NT2/D1 (cell line): ENCODE results near the gene STAM.

Source experiments
- DNase-seq: peaks from one replicate; pipeline ENCODE4 v3.0.0-alpha.2; 2011; ENCODE audit warnings: low read depth, low spot score
- H3K27me3 ChIP-seq: 2 replicates; pipeline ENCODE4 v1.6.0; 2011; ENCODE audit warnings: mild to moderate bottlenecking; ENCODE audit not compliant: insufficient read length, insufficient read depth
- H3K36me3 ChIP-seq: 2 replicates; pipeline ENCODE4 v1.6.1; 2011; ENCODE audit warnings: mild to moderate bottlenecking, low read length, mixed read lengths; ENCODE audit not compliant: insufficient read depth, insufficient read length
- H3K4me1 ChIP-seq: 2 replicates; pipeline ENCODE4 v1.5.1; 2011; ENCODE audit not compliant: insufficient read depth, insufficient read length
- H3K4me3 ChIP-seq: 2 replicates; pipeline ENCODE4 v1.5.1; 2011; ENCODE audit warnings: low read depth; ENCODE audit not compliant: insufficient read length
- H3K9ac ChIP-seq: 2 replicates; pipeline ENCODE4 v1.6.0; 2011; ENCODE audit warnings: low read depth; ENCODE audit not compliant: insufficient read length
- H3K9me3 ChIP-seq: 2 replicates; pipeline ENCODE4 v1.5.1; 2011; ENCODE audit warnings: mild to moderate bottlenecking, low read length; ENCODE audit not compliant: insufficient read depth
- SUZ12 ChIP-seq: IDR thresholded peaks from 2 replicates; pipeline ENCODE4 v1.6.1; 2011; ENCODE audit not compliant: insufficient read length, insufficient read depth; ENCODE audit errors: extremely low read depth
- YY1 ChIP-seq: IDR thresholded peaks from 2 replicates; pipeline ENCODE4 v1.6.1; 2011; ENCODE audit not compliant: insufficient read length, insufficient read depth
- ZNF274 ChIP-seq: IDR thresholded peaks from 2 replicates; pipeline ENCODE4 v1.6.1; 2011; ENCODE audit warnings: mild to moderate bottlenecking, low read depth, low read length

Gene STAM

GRCh38 chr10:17643755-17644484 lies at the start of gene STAM:
STAM (plus strand) TSS chr10:17644151; CDS start chr10:17644340, 189 bp downstream.
- Histone ChIP-seq H3K4me1 (no peaks in the 10 kb centered on the region), H3K9me3 (peaks cover 13% of the 10 kb centered on the region; the same call in 1 of the 2 replicates), H3K36me3 (peaks cover 20% of the 10 kb centered on the region), H3K9ac (peak within 1 kb of the TSS; percentile 89), H3K27me3 (no peaks in the 10 kb centered on the region), H3K4me3 (peak within 1 kb of the TSS; percentile 99)
- peak; percentile 64 for DNase-seq
- no peak for TF ChIP-seq ZNF274
- no peak for TF ChIP-seq SUZ12
- TF ChIP-seq YY1: no peak

- DNase-seq: no peak
- H3K36me3 ChIP-seq: peaks cover 37% of the 10 kb centered on the region
These were observed 46.6 kb upstream of the STAM start for GRCh38 chr10:17597386-17597785.

GRCh38 chr10:17599089-17599488 lies 44.9 kb upstream of the STAM start:
- Histone ChIP-seq H3K9ac (no peak overlapping the region), H3K4me1 (no peaks in the 10 kb centered on the region), H3K36me3 (peaks cover 36% of the 10 kb centered on the region), H3K4me3 (no peak overlapping the region), H3K27me3 (no peaks in the 10 kb centered on the region), H3K9me3 (no peaks in the 10 kb centered on the region)
- no peak for DNase-seq
- TF ChIP-seq YY1: no peak
- no peak for TF ChIP-seq SUZ12
- TF ChIP-seq ZNF274: no peak

More at GRCh38 chr10:17597386-17597785, 46.6 kb upstream of the STAM start:
- no peak for TF ChIP-seq ZNF274
- TF ChIP-seq SUZ12: no peak
- no peak for TF ChIP-seq YY1
- no peak overlapping the region for H3K4me3 ChIP-seq
- no peak overlapping the region for H3K9ac ChIP-seq
- H3K27me3 ChIP-seq: no peaks in the 10 kb centered on the region
- no peaks in the 10 kb centered on the region for H3K4me1 ChIP-seq
- H3K9me3 ChIP-seq: no peaks in the 10 kb centered on the region

GRCh38 chr10:17605936-17606335 lies 38.0 kb upstream of the STAM start:
- no peak for TF ChIP-seq ZNF274
- no peak for TF ChIP-seq SUZ12
- TF ChIP-seq YY1: no peak
- peaks cover 22% of the 10 kb centered on the region for H3K36me3 ChIP-seq
- no peak overlapping the region for H3K4me3 ChIP-seq
- H3K27me3 ChIP-seq: no peaks in the 10 kb centered on the region
- H3K4me1 ChIP-seq: no peaks in the 10 kb centered on the region
- H3K9ac ChIP-seq: no peak overlapping the region
- H3K9me3 ChIP-seq: no peaks in the 10 kb centered on the region
- no peak for DNase-seq

GRCh38 chr10:17606547-17607040 lies 37.4 kb upstream of the STAM start:
- TF ChIP-seq ZNF274 (no peak), YY1 (no peak), SUZ12 (no peak)
- Histone ChIP-seq H3K27me3 (no peaks in the 10 kb centered on the region), H3K4me1 (no peaks in the 10 kb centered on the region), H3K36me3 (peaks cover 19% of the 10 kb centered on the region), H3K9me3 (no peaks in the 10 kb centered on the region), H3K4me3 (no peak overlapping the region), H3K9ac (no peak overlapping the region)
- DNase-seq: no peak

GRCh38 chr10:17607060-17607459 lies 36.9 kb upstream of the STAM start:
- H3K4me3 ChIP-seq: no peak overlapping the region
- H3K4me1 ChIP-seq: no peaks in the 10 kb centered on the region
- no peaks in the 10 kb centered on the region for H3K9me3 ChIP-seq
- no peak for DNase-seq
- H3K9ac ChIP-seq: no peak overlapping the region
- H3K27me3 ChIP-seq: no peaks in the 10 kb centered on the region
- H3K36me3 ChIP-seq: peaks cover 15% of the 10 kb centered on the region
- no peak for TF ChIP-seq ZNF274
- TF ChIP-seq SUZ12: no peak
- TF ChIP-seq YY1: no peak

GRCh38 chr10:17607603-17608332 lies 36.2 kb upstream of the STAM start:
- no peak for TF ChIP-seq SUZ12
- TF ChIP-seq ZNF274: no peak
- no peak for TF ChIP-seq YY1
- Histone ChIP-seq H3K4me1 (no peaks in the 10 kb centered on the region), H3K9ac (no peak overlapping the region), H3K9me3 (no peaks in the 10 kb centered on the region), H3K36me3 (peaks cover 13% of the 10 kb centered on the region), H3K27me3 (no peaks in the 10 kb centered on the region), H3K4me3 (no peak overlapping the region)
- no peak for DNase-seq
